AML-193 (cell line): ENCODE results near the gene CRHR2.

Source experiments
- DNase-seq, 2 experiments: peaks; one replicate each; lab custom pipeline; 2025; lab: John Stamatoyannopoulos, UW

Gene CRHR2

GRCh38 chr7:30706908-30707307 is 24.7 kb upstream of the CRHR2 start:
- DNase-seq: no peak

- DNase-seq: no peak
Observed at GRCh38 chr7:30706316-30706715, 24.1 kb upstream of the CRHR2 start.

- DNase-seq: no peak
Observed at GRCh38 chr7:30705596-30705995, 23.3 kb upstream of the CRHR2 start.

DNA sequence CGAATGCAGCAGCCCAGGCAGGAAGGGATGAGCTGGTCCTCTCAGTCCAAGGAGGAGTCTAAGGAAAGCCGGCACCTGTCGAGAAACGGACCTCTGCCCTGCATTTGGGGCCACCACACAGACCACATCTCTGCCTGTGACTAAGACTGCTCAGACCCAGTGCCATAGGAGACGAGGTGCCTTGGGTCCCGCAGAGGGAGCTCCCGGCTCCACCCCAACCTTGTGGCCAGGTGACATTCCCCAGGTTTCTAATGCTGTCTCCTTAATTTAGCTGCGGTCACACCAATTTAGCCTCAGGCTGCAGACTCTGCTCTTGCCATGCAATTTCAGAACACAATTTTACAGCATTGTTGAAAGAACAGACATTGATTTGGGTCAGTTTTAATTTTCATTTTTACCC is 22.8 kb upstream of the CRHR2 start:
- no peak for DNase-seq

DNA sequence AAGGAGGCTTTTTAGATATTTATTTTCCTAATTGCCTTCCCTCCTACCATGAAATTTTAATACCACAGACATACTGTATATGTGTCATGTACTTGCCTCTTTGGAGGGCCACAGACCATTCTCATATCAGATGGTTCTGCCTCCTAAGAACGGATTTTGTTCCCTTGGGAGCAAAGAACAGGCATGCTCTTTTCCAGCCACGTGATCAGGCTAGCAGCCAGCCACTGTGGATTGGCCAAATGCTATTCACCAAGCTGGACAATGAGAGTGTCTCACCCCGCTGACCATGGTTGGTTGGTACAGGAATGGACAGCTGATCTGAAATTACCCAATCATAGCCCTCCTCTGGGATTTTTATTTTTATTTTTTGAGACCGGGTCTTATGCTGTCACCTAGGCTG is 21.5 kb upstream of the CRHR2 start:
- DNase-seq: no peak

DNA sequence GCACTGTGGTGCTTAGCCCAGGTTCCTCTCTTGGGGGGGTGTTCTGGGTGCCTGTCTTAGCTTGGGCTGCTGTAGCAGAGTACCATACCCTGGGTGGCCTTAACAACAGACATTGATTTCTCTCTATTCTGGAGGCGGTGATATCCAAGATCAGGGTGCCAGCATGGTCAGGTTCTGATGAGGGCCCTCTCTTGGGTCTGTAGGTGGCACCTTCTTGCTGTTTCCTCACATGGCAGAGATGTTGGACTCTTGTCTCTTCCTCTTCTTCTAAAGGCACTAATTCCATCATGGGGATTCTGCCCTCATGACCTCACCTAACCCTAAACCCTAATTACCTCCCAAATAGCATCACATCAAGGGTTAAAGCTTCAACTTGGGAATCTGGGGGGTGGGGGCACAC is 19.9 kb upstream of the CRHR2 start:
- peak; percentile 26 to 31 for DNase-seq

GRCh38 chr7:30700941-30701340 is 18.7 kb upstream of the CRHR2 start:
- DNase-seq: no peak

GRCh38 chr7:30699706-30700495 is 17.6 kb upstream of the CRHR2 start:
- DNase-seq: no peak

- DNase-seq: no peak
Observed at GRCh38 chr7:30698481-30698880, 16.2 kb upstream of the CRHR2 start.

DNA sequence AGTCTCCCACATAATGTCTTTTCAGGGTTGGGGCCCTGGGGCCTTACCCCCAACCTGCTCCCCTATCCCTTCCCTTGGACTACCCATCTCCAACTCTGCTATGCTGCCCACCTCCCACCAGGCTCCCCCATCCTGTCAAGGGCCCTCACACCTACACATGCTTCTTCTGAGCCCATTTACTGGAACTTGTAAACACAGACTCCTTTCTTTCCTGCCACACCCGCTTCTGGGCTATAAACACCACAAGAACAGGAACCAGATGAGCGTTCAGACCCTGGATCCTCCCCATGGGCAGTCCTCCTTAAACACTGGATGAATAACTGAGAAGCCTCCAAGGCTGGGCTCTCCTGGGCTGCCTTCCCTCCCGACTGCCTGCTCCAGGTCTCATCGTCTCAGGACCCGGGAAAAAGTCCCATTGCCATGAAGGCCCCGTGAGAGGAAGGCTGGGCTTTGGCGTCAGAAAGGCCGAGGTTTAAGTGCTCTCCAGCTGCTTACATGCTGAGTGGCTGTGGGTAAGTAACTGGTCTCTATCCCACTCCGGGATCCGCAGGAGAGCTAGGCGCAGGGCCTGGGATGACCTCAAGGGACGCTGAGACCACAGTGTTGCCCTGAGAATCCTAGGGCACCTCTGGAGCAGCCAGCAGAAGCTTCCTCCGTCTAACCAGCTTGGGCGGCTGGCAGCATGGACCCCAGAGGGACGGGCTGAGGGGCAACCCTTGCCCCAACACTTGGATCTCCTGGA is 15.6 kb upstream of the CRHR2 start:
- DNase-seq: no peak

DNA sequence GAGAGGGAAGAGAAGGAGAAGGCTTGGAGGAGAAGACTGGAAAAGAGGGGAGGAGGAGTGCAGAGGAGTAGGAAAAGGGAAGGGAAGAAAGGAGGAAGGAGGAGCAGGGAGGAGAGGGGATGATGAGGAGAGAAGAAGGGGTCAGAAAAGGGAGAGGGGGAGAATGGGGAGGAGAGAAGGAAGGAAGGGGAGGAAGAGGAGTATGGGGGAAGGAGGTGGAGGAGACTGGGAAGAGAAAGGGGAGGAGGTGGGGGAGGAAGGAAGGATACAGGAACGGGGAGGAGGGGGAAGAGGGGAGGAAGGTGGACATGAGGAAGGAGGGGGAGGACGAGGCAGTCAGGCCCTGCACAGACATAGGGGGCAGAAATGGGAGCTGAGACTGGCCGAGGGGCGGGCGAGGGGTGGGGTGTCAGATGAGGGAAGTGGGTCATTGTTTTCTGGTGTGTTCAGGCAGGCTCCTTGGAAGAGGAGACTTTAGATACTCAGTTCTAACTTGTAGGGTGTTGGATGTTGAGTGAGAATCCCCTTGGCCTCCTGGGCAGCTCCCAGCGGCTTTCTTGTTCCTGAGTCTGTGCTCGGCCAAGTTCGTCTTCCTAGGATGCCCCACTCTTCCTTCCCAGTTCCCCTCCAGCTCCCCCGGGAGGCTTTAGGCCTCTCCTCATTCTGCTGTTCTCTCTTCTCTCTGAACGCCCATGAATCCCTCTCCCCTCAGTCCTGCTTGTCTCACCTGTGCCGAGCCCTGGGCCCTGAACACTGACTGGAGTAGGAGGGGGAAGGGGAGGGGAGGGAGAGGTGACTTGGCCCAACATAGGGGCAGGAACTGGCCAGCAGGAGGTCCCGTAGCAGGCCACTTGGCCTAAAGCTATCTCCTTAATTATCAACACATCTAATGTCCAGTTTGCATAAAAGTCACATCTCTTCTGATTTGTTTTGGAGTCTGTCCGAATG is 12.8 kb upstream of the CRHR2 start:
- DNase-seq: no peak

- DNase-seq: no peak
Observed at GRCh38 chr7:30694218-30694745, 12.0 kb upstream of the CRHR2 start.

GRCh38 chr7:30692882-30693281 is 10.6 kb upstream of the CRHR2 start:
- no peak for DNase-seq

DNA sequence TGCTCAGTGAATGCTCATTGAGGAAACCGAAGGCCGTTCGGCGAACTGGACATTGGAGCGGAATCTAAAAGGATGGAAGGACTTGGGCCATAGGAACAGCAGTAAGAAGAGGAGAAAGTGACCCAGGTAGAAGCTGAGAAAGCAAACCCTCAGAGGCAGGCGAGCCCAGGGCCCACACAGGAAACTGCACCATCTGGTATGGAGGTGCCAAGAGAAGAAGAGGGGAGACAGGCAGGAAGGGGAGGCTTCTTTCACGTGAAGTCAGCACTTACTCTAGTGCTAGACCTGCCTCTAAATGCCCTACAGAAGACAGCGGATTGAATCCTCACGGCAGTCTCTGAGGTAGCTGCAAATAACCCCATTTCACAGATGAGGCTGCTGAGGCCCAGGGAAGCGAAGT is 10.2 kb upstream of the CRHR2 start:
- no peak for DNase-seq

DNA sequence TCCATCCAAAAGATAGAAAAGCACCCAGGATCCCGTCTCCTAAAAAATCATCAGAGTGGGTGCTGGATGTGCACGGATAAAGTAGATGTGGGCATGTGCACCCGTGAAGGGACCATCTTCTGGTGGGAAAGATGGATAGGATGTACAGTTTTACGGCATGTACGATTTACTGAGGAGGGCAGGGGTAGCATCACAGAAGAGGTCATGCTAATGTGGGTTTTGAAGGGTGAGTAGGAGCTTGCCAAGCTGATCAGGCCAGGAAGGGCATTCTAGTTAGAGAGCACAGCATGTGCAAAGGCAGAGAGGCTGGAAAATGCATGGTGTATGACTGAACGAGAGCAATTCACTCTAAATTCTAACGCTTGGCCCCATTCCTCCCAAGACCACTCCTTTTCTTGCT is 7.8 kb upstream of the CRHR2 start:
- DNase-seq: no peak

GRCh38 chr7:30688718-30689221 is 6.5 kb upstream of the CRHR2 start:
- no peak for DNase-seq

GRCh38 chr7:30687604-30688003 is 5.3 kb upstream of the CRHR2 start:
- DNase-seq: no peak

DNA sequence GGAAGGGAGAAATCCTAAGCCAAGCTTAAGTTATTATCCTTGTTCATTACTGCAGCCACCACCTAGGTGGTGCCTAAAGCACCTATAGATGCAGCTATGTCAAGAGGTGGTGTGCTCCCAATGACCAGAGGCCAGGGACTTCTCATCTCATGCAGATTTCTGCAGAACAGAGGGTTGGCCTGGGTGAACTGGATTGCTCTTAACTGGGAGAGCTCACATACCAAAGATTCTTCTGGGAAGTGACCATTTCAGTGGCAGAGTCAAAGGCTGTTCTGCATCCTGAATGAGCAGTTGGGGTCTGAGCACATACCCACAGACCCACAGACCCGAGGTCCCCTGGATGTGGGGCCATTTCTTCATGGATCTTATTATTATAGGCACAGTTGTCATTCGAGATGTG is 2.1 kb upstream of the CRHR2 start:
- DNase-seq: no peak

GRCh38 chr7:30683816-30684215 is 1.6 kb upstream of the CRHR2 start:
- DNase-seq: no peak

- no peak for DNase-seq
Observed at GRCh38 chr7:30683306-30683705, 1.1 kb upstream of the CRHR2 start.

GRCh38 chr7:30681815-30682211 is 443 bp downstream of the CRHR2 start:
- no peak for DNase-seq

DNA sequence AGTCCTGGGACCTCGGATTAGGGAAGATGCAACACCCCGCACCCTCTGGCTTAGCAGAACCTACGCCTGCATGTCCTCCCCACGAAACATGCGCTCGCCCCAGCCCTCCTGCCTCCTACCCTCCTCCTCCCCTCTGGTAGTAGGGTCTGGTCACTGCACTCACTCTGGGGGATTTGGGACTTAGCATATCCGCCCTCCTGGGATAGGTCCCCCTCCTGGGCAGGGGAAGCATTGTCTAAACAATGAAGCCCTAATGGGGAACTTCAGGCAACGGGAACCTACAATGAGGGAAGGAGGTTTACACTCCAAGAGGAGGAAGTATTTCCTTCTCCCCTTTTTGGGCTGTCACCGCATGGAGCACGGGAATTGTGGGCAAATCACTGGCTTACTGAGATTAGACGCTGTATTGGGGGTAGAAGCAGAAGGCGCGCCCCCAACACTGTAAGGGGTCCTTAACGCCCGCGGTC is 892 bp downstream of the CRHR2 start:
- no peak for DNase-seq
